OCI-LY7 (cell line): ENCODE results near the gene FITM2.

Experiments used
- CTCF ChIP-seq: fragments of 200-600 bp; sonication (generic); conservative IDR thresholded peaks from 2 replicates; pipeline ENCODE4 v1.5.1; 2014; ENCODE audit warnings: mild to moderate bottlenecking, antibody characterized with exemption, low read length, moderate library complexity, mixed read lengths
- EZH2phosphoT487 ChIP-seq: fragments of 200-600 bp; sonication (generic); IDR thresholded peaks from 2 replicates; pipeline ENCODE4 v1.6.1; 2018; ENCODE audit warnings: low read depth, borderline replicate concordance, mild to moderate bottlenecking, mixed run types, antibody characterized with exemption, low read length, moderate library complexity, mixed read lengths

GRCh38 chr20:44264287-44264686, 46.7 kb downstream of the FITM2 start:
- TF ChIP-seq CTCF (no peak), EZH2phosphoT487 (no peak)
